ENCODE measurements around the gene CTBP2. TPM values are rescaled to one million over a fixed set of nuclear protein-coding genes. Genes with fewer than 3 reads are reported as not detected.

CTBP2 gene
- total RNA-seq, 1 donor from 2014 or later: 55.2 TPM

DNA sequence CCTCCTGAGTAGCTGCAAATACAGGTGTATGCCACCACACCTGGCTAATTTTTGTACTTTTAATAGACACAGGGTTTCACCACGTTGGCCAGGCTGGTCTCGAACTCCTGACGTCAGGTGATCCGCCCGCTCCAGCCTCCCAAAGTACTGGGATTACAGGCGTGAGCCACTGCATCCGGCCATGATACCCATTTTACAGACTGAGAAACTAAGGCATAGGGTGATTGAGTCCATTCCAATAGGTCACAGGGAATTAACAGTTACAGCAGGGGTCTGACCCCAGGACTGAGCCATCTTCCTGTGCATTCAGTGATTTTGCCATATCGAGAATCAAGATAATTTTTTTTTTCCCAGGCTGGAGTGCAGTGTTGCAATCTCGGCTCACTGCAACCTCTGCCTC, 12.3 kb upstream of the CTBP2 start:
- Histone ChIP-seq H3F3A (ENCODE audit: low read depth) (no peaks in the 10 kb centered on the region), H3K79me2 (ENCODE audit: low read depth) (no peaks in the 10 kb centered on the region), H3K27ac (no peak overlapping the region), H2AFZ (replicated peaks) (no peak overlapping the region), H3K4me1 (peaks cover 17% of the 10 kb centered on the region), H3K9ac (no peak overlapping the region), H3K9me3 (ENCODE audit: low read depth) (no peaks in the 10 kb centered on the region), H3K4me2 (no peak overlapping the region), H3K4me3 (no peak overlapping the region), H3K27me3 (no peaks in the 10 kb centered on the region), H3K36me3 (no peaks in the 10 kb centered on the region), H4K20me1 (ENCODE audit: low read depth) (no peaks in the 10 kb centered on the region)
- H3K4me3 Mint-ChIP-seq: no peak overlapping the region
- H3K36me3 Mint-ChIP-seq: no peaks in the 10 kb centered on the region
- H3K27ac Mint-ChIP-seq: no peak overlapping the region
- H3K9me3 Mint-ChIP-seq: no peaks in the 10 kb centered on the region
- peaks cover 15% of the 10 kb centered on the region for H3K4me1 Mint-ChIP-seq
- no peak for TF ChIP-seq EZH2phosphoT487 (IDR thresholded peaks at IDR 0.05)
- no peak for TF ChIP-seq EZH2 (IDR thresholded peaks at IDR 0.05)
- TF ChIP-seq, protein P1, sequence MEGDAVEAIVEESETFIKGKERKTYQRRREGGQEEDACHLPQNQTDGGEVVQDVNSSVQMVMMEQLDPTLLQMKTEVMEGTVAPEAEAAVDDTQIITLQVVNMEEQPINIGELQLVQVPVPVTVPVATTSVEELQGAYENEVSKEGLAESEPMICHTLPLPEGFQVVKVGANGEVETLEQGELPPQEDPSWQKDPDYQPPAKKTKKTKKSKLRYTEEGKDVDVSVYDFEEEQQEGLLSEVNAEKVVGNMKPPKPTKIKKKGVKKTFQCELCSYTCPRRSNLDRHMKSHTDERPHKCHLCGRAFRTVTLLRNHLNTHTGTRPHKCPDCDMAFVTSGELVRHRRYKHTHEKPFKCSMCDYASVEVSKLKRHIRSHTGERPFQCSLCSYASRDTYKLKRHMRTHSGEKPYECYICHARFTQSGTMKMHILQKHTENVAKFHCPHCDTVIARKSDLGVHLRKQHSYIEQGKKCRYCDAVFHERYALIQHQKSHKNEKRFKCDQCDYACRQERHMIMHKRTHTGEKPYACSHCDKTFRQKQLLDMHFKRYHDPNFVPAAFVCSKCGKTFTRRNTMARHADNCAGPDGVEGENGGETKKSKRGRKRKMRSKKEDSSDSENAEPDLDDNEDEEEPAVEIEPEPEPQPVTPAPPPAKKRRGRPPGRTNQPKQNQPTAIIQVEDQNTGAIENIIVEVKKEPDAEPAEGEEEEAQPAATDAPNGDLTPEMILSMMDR (IDR thresholded peaks at IDR 0.05): no peak
- no peak for DNase-seq (ENCODE audit: low spot score)
- H3K27me3 Mint-ChIP-seq (ENCODE audit: insufficient read depth, low read depth): peaks cover 4% of the 10 kb centered on the region

DNA sequence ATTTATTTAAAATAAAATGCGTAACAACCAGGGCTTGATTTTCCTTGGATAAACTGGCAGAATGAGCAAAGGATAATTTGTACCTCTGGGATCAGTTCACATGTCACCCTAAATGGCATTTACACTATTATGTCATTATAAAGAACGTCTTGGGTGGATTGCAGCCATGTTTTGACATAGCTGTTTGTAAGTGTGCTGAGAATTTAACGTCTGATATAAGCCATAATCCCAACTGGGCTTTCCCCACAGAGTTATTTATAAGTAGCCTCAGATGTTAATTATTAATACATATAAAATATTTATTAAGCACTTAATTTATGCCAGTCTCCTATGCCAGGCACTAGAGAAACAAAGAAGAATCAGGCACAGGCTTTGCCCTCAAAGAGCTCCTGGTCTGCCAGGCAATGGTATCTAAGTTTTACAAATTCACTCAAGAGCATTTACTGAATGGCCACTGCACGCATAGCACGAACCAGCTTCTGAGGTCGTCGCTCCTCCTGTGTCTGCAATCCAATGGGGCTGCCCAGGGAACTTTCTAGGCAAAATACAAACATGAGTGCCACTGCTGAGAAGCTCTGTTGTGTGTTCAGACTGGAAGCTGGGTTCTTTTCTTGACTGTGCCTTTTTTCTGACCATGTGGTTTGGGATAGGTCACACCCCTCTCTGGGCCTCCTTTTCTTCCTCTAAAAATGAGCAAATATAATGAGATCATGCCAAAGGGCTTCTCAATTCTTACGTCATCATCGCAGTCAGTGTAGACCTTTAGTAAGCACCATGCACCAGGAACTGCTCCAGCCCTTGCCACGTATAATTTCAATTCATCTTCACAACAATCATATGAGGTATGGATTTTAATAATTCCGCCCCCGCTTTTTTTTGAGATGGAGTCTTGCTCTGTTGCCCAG, 11.3 kb upstream of the CTBP2 start:
- Histone ChIP-seq H3K27ac (no peak overlapping the region), H4K20me1 (ENCODE audit: low read depth) (no peaks in the 10 kb centered on the region), H3K79me2 (ENCODE audit: low read depth) (no peaks in the 10 kb centered on the region), H3K27me3 (no peaks in the 10 kb centered on the region), H3F3A (ENCODE audit: low read depth) (no peaks in the 10 kb centered on the region), H3K4me3 (no peak overlapping the region), H3K9ac (no peak overlapping the region), H3K4me2 (no peak overlapping the region), H3K36me3 (no peaks in the 10 kb centered on the region), H2AFZ (replicated peaks) (peak overlapping the region; percentile 42), H3K9me3 (ENCODE audit: low read depth) (no peaks in the 10 kb centered on the region), H3K4me1 (peaks cover 17% of the 10 kb centered on the region)
- Mint-ChIP-seq H3K4me1 (peaks cover 15% of the 10 kb centered on the region), H3K27me3 (ENCODE audit: insufficient read depth, low read depth) (peaks cover 4% of the 10 kb centered on the region), H3K4me3 (no peak overlapping the region), H3K36me3 (no peaks in the 10 kb centered on the region), H3K27ac (no peak overlapping the region), H3K9me3 (no peaks in the 10 kb centered on the region)
- TF ChIP-seq EZH2phosphoT487 (IDR thresholded peaks at IDR 0.05): no peak
- TF ChIP-seq, protein P1 (IDR thresholded peaks at IDR 0.05): no peak
- no peak for TF ChIP-seq EZH2 (IDR thresholded peaks at IDR 0.05)
- no peak for DNase-seq (ENCODE audit: low spot score)

DNA sequence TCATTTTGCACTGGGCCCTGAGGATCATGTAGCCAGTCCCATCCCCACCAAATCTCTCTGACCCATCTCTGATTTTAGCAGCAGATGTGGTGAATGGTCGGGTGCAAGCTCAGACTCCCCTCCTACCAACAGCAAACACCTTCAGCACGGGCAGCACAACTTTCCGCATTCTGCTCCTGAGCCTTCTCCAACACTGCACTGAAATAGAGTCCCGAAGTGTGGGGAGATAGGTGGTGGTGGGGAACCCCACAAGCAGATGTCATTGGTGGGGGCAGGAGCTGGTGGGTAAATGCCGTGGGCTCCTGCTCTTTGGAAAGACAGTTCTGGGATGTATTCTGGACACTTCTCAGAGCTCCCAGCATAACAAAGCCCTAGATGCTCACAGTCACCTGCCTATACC, 9.6 kb upstream of the CTBP2 start:
- H3K27me3 Mint-ChIP-seq (ENCODE audit: insufficient read depth, low read depth): peaks cover 3% of the 10 kb centered on the region
- H3K4me1 Mint-ChIP-seq: peaks cover 12% of the 10 kb centered on the region
- no peak overlapping the region for H3K27ac Mint-ChIP-seq
- Histone ChIP-seq H3K27ac (no peak overlapping the region), H3K36me3 (no peaks in the 10 kb centered on the region), H4K20me1 (ENCODE audit: low read depth) (no peaks in the 10 kb centered on the region), H2AFZ (replicated peaks) (no peak overlapping the region), H3K9me3 (ENCODE audit: low read depth) (no peaks in the 10 kb centered on the region), H3F3A (ENCODE audit: low read depth) (no peaks in the 10 kb centered on the region), H3K9ac (no peak overlapping the region), H3K4me1 (peaks cover 14% of the 10 kb centered on the region), H3K79me2 (ENCODE audit: low read depth) (no peaks in the 10 kb centered on the region), H3K4me3 (no peak overlapping the region), H3K4me2 (no peak overlapping the region), H3K27me3 (no peaks in the 10 kb centered on the region)
- TF ChIP-seq, protein P1 (IDR thresholded peaks at IDR 0.05): no peak
- no peak for TF ChIP-seq EZH2 (IDR thresholded peaks at IDR 0.05)
- no peak for TF ChIP-seq EZH2phosphoT487 (IDR thresholded peaks at IDR 0.05)
- no peak overlapping the region for H3K4me3 Mint-ChIP-seq
- no peaks in the 10 kb centered on the region for H3K36me3 Mint-ChIP-seq
- no peaks in the 10 kb centered on the region for H3K9me3 Mint-ChIP-seq
- no peak for DNase-seq (ENCODE audit: low spot score)

Data from neural progenitor cell (in vitro differentiated cells).